Spleen (tissue), 7 donors: ENCODE results near the gene RAP1GAP.

Experiments used
- POLR2A ChIP-seq, 3 donors: fragments of 450-650 bp; IDR thresholded peaks; one replicate each; pipeline ENCODE4 v1.5.1; 2017; ENCODE audit warnings: antibody characterized with exemption in 3 of 3, mild to moderate bottlenecking in 1 of 3
- POLR2AphosphoS5 ChIP-seq, 3 donors: sonication (generic); formaldehyde crosslinking; IDR thresholded peaks; one replicate each; pipeline ENCODE4 v1.5.1; 2017; ENCODE audit warnings: antibody characterized with exemption in 3 of 3
- TF ChIP-seq, protein P1 (sequence below), 11 experiments: fragments of 200-600 bp in 7 of 11; fragments of 450-650 bp in 4 of 11; sonication (generic) in 4 of 11; IDR thresholded peaks in 8 of 11; conservative IDR thresholded peaks in 3 of 11; 1 replicate in 7 of 11; 2 replicates in 4 of 11; pipeline versions ENCODE4 v1.4.0 to v1.8.0; 2016 to 2021; ENCODE audit warnings: antibody characterized with exemption in 11 of 11, inconsistent platforms in 4 of 11, mild to moderate bottlenecking in 1 of 11
- donor health status: DM: no; HTN: no; CAD: no; lungs with moderate emphysema.
- donor health status: DM: no; HTN: no; CAD: no.
- donor health status: DM: no; HTN: no; CAD: no.

DNA sequence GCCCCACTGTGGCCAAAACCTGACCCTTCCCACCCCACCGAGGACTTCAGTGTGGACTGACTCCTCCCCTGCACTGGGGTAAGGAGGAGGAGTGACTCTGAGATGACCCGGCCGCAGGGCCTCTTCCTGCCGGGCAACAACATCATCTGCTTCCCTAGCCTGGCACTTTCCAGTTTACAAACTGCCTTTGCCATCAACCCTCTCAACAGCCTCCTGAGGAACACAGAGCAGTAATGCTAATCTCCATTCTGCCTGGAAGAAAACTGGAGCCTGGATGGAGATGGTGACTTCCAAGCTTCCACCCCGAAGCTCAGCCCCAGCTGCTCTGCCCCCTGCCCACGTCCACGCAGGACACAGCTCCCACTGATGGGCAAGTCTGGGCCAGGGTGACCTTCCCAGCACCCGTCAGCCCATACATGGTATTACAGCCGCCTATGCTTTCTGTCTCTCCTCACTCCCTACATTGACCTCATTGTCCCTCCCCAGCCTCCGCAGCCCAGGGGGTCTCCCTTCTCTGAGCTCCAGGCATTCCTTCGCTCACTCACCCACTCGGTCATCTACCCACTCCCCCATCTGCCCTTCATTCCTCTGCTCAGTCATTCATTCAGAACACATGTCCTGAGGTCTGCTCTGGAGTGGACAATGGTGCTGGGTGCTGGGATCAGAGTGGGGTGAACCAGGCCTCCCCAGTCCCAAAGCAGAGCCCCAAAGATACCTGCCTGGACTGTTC lies 34.2 kb downstream of the RAP1GAP start:
- TF ChIP-seq, protein P1, sequence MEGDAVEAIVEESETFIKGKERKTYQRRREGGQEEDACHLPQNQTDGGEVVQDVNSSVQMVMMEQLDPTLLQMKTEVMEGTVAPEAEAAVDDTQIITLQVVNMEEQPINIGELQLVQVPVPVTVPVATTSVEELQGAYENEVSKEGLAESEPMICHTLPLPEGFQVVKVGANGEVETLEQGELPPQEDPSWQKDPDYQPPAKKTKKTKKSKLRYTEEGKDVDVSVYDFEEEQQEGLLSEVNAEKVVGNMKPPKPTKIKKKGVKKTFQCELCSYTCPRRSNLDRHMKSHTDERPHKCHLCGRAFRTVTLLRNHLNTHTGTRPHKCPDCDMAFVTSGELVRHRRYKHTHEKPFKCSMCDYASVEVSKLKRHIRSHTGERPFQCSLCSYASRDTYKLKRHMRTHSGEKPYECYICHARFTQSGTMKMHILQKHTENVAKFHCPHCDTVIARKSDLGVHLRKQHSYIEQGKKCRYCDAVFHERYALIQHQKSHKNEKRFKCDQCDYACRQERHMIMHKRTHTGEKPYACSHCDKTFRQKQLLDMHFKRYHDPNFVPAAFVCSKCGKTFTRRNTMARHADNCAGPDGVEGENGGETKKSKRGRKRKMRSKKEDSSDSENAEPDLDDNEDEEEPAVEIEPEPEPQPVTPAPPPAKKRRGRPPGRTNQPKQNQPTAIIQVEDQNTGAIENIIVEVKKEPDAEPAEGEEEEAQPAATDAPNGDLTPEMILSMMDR (IDR thresholded peaks at IDR 0.05 in 8 of 11, conservative IDR thresholded peaks at IDR 0.05 in 3 of 11), result no peak
- TF ChIP-seq POLR2A (IDR thresholded peaks at IDR 0.05), result no peak
- TF ChIP-seq POLR2AphosphoS5 (IDR thresholded peaks at IDR 0.05), result no peak
